Psoas muscle (tissue), 8 donors: ENCODE data around the gene NDST1. TPM values are rescaled to one million over a fixed set of nuclear protein-coding genes. Genes with fewer than 3 reads are reported as not detected.

Experiments used
- ATAC-seq, 4 donors: fragments of 200-7000 bp; cut with Tn5 transposase; one replicate each; pipeline ENCODE4 v1.9.1; 2020; ENCODE audit warnings: moderate library complexity in 3 of 4, mild to moderate bottlenecking in 2 of 4
- DNase-seq, 2 donors: peaks; one replicate each; pipeline ENCODE4 v3.0.0-alpha.2; 2020
- H3K27ac ChIP-seq: fragments of 200-600 bp; one replicate; pipeline ENCODE4 v1.8.0; 2022
- H3K27me3 ChIP-seq, 3 donors: fragments of 200-600 bp in 1 of 3; one replicate each; pipeline versions ENCODE4 v1.6.1 to v1.8.0; 2013 to 2022; ENCODE audit warnings: low read length in 2 of 3, mild to moderate bottlenecking in 2 of 3, moderate library complexity in 1 of 3; ENCODE audit not compliant: insufficient read depth in 3 of 3
- H3K36me3 ChIP-seq, 2 donors: fragments of 200-600 bp in 1 of 2; one replicate each; pipeline versions ENCODE4 v1.6.1 to v1.8.0; 2013 to 2022; ENCODE audit warnings: low read depth in 1 of 2, mild to moderate bottlenecking in 1 of 2, moderate library complexity in 1 of 2; ENCODE audit not compliant: insufficient read depth in 1 of 2
- H3K4me1 ChIP-seq: fragments of 200-600 bp; one replicate; pipeline ENCODE4 v1.8.0; 2022
- H3K4me3 ChIP-seq: fragments of 200-600 bp; one replicate; pipeline ENCODE4 v1.8.0; 2022; ENCODE audit warnings: mild to moderate bottlenecking
- H3K9me3 ChIP-seq: fragments of 200-600 bp; one replicate; pipeline ENCODE4 v1.8.0; 2022
- WGBS, 3 donors: extraction: QIAGEN DNeasy Blood & Tissue Kit; methylation state at CpG; one replicate each; pipeline versions ENCODE4 v1.1.6 to v1.1.7; 2013; 5-methylcytosine and 5-hydroxymethylcytosine counted together
- intact Hi-C, 2 donors: fragments of 100-400 bp; cut with DNase I; formaldehyde crosslinking; loops; one replicate each; pipeline versions ENCODE4 v1.11.0 to v1.14.2; 2022
- polyA plus RNA-seq, 3 donors: library from polyadenylated mRNA; stranded (reverse); fragments of 200-250 nt; gene quantifications; one replicate each; pipeline ENCODE4 v1.2.3, GENCODE V29; 2013
- total RNA-seq, 4 donors: library from RNA; stranded (reverse); fragmentation: NEBNext Ultra II Directional in 2 of 4; extraction: Animal tissue kit (Norgen Biotek cat#: 25700) in 2 of 4; gene quantifications; one replicate each; pipeline versions ENCODE4 v1.2.1 to v1.2.4, GENCODE V29; 2021 to 2023
- TF ChIP-seq, protein P1 (sequence below): fragments of 200-600 bp; IDR thresholded peaks from one replicate; pipeline ENCODE4 v1.8.0; 2022; ENCODE audit warnings: antibody characterized with exemption
- donor health status: healthy with polysubstance abuse.
- donor health status: DM: no; HTN: no; CAD: no; lungs with moderate emphysema.
- donor health status: Bipolar disorder and iron deficiency.
- donor health status: healthy.
- donor health status: DM: yes; HTN: yes; CAD: no.
- donor health status: DM: no; HTN: no; CAD: no.
- donor health status: DM: no; HTN: no; CAD: no.
- donor health status: DM: yes; HTN: yes; CAD: no.

NDST1 gene
- total and polyA plus RNA-seq, 7 donors: 11.0 to 40.2 (median 30.1) TPM

DNA sequence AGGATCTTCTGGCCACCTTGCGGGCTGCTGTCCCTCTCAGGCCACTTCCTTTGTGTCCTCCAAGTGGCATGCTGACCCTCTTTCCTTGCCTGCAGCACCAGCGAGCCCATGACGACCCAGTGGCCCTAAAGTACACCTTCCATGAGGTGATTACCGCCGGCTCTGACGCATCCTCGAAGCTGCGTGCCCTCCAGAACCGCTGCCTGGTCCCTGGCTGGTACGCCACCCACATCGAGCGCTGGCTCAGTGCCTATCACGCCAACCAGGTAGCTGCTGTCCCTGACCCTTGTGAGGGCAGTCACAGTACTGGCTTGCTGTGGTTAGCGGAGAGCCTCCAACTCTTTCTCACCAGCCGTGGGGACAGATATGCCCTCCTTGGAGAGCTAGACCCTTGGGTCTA is 40.2 kb downstream of the NDST1 start:
- H3K4me1 ChIP-seq: no peaks in the 10 kb centered on the region
- TF ChIP-seq, protein P1, sequence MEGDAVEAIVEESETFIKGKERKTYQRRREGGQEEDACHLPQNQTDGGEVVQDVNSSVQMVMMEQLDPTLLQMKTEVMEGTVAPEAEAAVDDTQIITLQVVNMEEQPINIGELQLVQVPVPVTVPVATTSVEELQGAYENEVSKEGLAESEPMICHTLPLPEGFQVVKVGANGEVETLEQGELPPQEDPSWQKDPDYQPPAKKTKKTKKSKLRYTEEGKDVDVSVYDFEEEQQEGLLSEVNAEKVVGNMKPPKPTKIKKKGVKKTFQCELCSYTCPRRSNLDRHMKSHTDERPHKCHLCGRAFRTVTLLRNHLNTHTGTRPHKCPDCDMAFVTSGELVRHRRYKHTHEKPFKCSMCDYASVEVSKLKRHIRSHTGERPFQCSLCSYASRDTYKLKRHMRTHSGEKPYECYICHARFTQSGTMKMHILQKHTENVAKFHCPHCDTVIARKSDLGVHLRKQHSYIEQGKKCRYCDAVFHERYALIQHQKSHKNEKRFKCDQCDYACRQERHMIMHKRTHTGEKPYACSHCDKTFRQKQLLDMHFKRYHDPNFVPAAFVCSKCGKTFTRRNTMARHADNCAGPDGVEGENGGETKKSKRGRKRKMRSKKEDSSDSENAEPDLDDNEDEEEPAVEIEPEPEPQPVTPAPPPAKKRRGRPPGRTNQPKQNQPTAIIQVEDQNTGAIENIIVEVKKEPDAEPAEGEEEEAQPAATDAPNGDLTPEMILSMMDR: no peak
- peaks cover 5 to 100% of the 10 kb centered on the region in 2 donors for H3K36me3 ChIP-seq
- H3K4me3 ChIP-seq: no peak overlapping the region
- H3K27me3 ChIP-seq: no peaks in the 10 kb centered on the region
- DNase-seq (no peak), ATAC-seq (no peak)
- no peaks in the 10 kb centered on the region for H3K9me3 ChIP-seq
- H3K27ac ChIP-seq: no peak overlapping the region
- intact Hi-C loops: no loop called here
- WGBS, 3 donors: 94% methylated on average over 15 of the region's 15 CpGs

- no peak overlapping the region for H3K27ac ChIP-seq
- TF ChIP-seq, protein P1: no peak
- ATAC-seq: no peak
- no peak for DNase-seq
- H3K4me3 ChIP-seq: no peak overlapping the region
- peaks cover 5 to 100% of the 10 kb centered on the region in 2 donors for H3K36me3 ChIP-seq
- intact Hi-C loops: no loop called here
- H3K27me3 ChIP-seq: no peaks in the 10 kb centered on the region
- H3K4me1 ChIP-seq: no peaks in the 10 kb centered on the region
- WGBS, 3 donors: 96 to 100% (median 100%) methylated on average over 1 of the region's 1 CpG
- H3K9me3 ChIP-seq: no peaks in the 10 kb centered on the region
Measured at GRCh38 chr5:150549735-150550134, 41.8 kb downstream of the NDST1 start.

DNA sequence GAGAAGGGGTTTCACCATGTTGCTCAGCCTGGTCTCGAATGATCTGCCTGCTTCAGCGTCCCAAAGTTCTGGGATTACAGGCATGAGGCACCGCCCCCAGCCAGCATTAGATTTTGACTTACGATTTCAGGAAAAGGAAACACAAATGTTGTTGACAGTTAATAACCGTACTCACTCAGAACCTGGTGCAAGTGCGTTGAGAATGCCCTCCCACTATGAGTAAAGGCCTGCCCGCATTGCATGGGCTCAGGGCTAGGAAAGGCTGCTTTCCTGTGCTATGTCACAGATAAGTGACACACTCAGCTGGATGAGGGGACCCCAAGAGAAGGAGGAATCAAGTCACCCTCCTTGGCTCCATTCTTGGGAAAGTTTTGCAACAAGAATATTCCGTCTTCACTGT is 42.4 kb downstream of the NDST1 start:
- intact Hi-C loops: no loop called here
- ATAC-seq (no peak), DNase-seq (no peak)
- 73 to 77% (median 76%) methylated on average over 8 of the region's 8 CpGs for WGBS, 3 donors
- no peaks in the 10 kb centered on the region for H3K4me1 ChIP-seq
- no peak overlapping the region for H3K4me3 ChIP-seq
- TF ChIP-seq, protein P1: no peak
- no peak overlapping the region for H3K27ac ChIP-seq
- peaks cover 5 to 100% of the 10 kb centered on the region in 2 donors for H3K36me3 ChIP-seq
- no peaks in the 10 kb centered on the region for H3K9me3 ChIP-seq
- H3K27me3 ChIP-seq: no peaks in the 10 kb centered on the region

- no peak overlapping the region for H3K4me3 ChIP-seq
- no peak for ATAC-seq
- TF ChIP-seq, protein P1: no peak
- no peaks in the 10 kb centered on the region for H3K27me3 ChIP-seq
- no peak overlapping the region for H3K27ac ChIP-seq
- no peaks in the 10 kb centered on the region for H3K4me1 ChIP-seq
- WGBS, 3 donors: 75 to 82% (median 76%) methylated on average over 2 of the region's 2 CpGs
- no peaks in the 10 kb centered on the region for H3K9me3 ChIP-seq
- intact Hi-C loops: no loop called here
- peaks cover 0 to 100% of the 10 kb centered on the region in 2 donors for H3K36me3 ChIP-seq
- no peak for DNase-seq
Measured at GRCh38 chr5:150551066-150551465, 43.1 kb downstream of the NDST1 start.

DNA sequence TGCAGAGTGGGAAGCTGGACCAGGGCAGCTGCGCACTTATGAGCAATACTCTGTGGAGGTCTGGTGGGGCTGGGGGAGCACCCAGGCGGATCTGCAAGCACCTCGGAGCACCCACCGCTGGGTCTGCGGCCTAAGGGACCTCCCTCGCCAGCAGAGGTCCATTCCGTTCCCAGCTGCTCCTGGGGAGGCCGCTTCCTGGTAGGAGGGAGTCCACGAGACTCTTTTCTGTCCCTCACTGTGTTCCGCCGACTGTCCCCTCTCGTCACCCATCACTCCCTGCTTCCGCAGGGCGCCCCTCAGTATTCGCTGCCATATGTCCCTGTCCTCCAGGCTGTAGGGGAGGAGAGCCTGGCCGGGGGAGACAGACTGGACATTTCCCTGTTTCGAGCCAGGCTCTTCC is 45.5 kb downstream of the NDST1 start:
- H3K27ac ChIP-seq: no peak overlapping the region
- H3K9me3 ChIP-seq: no peaks in the 10 kb centered on the region
- no peaks in the 10 kb centered on the region for H3K27me3 ChIP-seq
- DNase-seq (no peak), ATAC-seq (no peak)
- intact Hi-C loops: no loop called here
- no peak overlapping the region for H3K4me3 ChIP-seq
- 90 to 94% (median 94%) methylated on average over 17 of the region's 17 CpGs for whole genome bisulfite sequencing, 3 donors
- TF ChIP-seq, protein P1: no peak
- H3K4me1 ChIP-seq: peaks cover 11% of the 10 kb centered on the region
- H3K36me3 ChIP-seq: peaks cover 0 to 82% of the 10 kb centered on the region in 2 donors
